GM19438 (cell line): ENCODE measurements around the gene DAD1.
"Not testable (repeated sequence)": the region's sequence is repeated elsewhere in the genome, so short reads cannot be mapped to it uniquely, and the experiment has no call there.

Experiments used
- ATAC-seq: cut with Tn5 transposase; IDR thresholded peaks from one replicate; pipeline ENCODE4 v1.9.1; 2021; ENCODE audit warnings: low read depth; ENCODE audit not compliant: unreplicated experiment

DAD1 gene

DNA sequence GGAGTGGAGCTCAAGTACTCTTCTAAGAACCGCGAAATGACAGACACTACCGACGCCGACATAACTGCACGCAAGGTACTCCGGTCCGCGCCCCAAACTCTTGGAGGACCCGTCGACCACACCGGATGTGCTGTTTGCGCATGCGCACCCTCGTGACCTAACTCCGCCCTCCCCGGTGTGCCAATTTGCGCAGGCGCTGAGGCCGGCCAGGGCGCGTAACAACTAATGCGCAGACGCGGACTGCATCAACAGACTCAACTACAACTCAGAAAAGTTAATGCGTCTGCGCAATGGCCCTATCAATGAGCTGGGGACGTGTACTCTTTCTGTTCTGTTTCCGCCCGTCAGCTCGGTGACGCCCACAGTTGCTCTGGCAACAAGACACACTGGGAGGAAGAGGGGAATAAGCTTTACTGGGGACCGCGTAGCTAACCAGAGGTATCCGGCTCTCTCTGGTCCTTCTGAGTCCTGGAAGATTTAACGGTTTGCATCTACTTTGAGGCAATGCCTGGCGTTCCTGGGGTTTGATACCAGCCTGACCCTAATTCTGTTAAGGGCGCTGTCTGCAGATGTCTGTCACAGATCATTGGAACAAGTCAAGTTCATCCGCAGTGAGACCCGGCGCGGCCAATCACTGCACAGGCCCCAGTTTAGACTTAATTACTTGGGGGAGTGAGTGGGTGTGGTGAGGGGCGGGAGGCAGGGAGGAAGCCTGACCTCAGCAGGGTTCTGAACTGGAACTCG, at the start of gene DAD1:
TSS of gene DAD1 (minus strand) at position 129 of the 744 bp plus-strand sequence. CDS start at position 62, 67 bp downstream.
- peak; percentile 96 for ATAC-seq

GRCh38 chr14:22635980-22636379, 47.0 kb upstream of the DAD1 start:
- not testable (repeated sequence) for ATAC-seq

GRCh38 chr14:22634233-22634900, 45.3 kb upstream of the DAD1 start:
- no peak for ATAC-seq

GRCh38 chr14:22630486-22630885, 41.5 kb upstream of the DAD1 start:
- ATAC-seq = no peak

GRCh38 chr14:22630066-22630465, 41.0 kb upstream of the DAD1 start:
- no peak for ATAC-seq

GRCh38 chr14:22629361-22629760, 40.3 kb upstream of the DAD1 start:
- ATAC-seq = no peak

- no peak for ATAC-seq
Observed at GRCh38 chr14:22627506-22628263, 38.7 kb upstream of the DAD1 start.

DNA sequence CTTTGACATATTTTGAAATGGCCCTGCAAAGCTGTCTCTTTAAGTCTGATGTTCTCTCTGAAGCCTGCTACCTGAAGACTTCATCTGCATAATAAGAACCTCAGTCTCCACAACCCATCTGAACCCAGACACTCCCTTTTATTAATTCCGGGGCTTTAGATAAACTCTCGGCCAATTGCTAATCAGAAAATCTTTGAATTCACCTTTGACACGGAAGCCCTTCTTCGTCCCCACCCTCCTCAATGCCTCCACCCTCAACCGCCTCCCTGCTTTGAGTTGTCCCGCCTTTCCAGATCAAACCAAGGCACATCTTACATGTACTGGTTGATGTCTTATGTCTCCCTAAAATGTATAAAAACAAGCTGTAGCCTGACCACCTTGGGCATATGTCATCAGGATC, 37.6 kb upstream of the DAD1 start:
- ATAC-seq = no peak

GRCh38 chr14:22623047-22623446, 34.0 kb upstream of the DAD1 start:
- ATAC-seq = no peak

DNA sequence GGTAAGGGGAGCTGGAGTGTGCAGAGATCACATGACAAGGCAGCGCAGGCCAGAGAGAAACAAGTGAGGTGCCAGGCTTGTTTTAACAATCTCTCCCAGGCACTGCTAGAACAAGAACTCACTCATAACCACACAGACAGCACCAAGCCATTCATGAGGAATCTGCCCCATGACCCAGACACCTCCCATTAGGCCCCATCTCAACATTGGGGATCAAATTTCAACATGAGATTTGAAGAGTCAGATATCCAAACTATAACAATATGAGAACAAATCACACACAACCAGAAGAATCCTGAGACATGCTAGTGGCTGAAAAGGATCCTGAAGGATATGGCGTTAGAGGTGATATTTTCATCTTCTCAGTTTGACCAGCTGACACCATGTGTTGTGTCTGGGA, 33.2 kb upstream of the DAD1 start:
- no peak for ATAC-seq

DNA sequence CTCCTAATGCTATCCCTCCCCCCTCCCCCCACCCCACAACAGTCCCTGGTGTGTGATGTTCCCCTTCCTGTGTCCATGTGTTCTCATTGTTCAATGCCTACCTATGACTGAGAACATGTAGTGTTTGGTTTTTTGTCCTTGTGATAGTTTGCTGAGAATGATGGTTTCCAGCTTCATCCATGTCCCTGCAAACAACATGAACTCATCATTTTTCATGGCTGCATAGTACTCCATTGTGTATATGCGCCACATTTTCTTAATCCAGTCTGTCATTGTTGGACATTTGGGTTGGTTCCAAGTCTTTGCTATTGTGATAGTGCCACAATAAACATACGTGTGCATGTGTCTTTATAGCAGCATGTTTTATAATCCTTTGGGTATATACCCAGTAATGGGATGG, 26.7 kb upstream of the DAD1 start:
- not testable (repeated sequence) for ATAC-seq

- ATAC-seq = no peak
Observed at GRCh38 chr14:22614240-22614799, 25.3 kb upstream of the DAD1 start.

GRCh38 chr14:22613736-22614239, 24.8 kb upstream of the DAD1 start:
- no peak for ATAC-seq

GRCh38 chr14:22613106-22613695, 24.2 kb upstream of the DAD1 start:
- no peak for ATAC-seq

GRCh38 chr14:22610931-22611330, 21.9 kb upstream of the DAD1 start:
- ATAC-seq = no peak

GRCh38 chr14:22607291-22607690, 18.3 kb upstream of the DAD1 start:
- no peak for ATAC-seq

GRCh38 chr14:22606380-22606779, 17.4 kb upstream of the DAD1 start:
- ATAC-seq = no peak

- ATAC-seq = no peak
Observed at GRCh38 chr14:22602862-22603261, 13.8 kb upstream of the DAD1 start.

DNA sequence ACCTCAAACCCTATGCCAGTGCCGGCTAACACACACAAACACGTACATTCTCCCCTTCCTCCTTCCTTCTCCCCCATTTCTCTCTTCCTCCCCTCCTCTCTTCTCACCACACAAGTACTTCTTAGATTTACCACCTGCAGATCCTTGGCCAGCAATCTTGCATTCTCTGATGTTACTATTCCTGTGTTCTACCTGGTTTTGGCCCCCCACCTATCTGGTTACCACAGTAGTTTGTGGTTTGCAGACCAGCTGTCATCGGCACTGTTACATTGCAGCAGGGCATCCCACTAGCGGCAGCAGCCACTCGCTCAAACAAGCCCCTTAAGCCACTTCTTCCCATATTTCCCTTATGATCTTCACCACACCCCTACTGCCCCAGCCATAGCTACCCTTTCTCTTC, 13.0 kb upstream of the DAD1 start:
- ATAC-seq = no peak

DNA sequence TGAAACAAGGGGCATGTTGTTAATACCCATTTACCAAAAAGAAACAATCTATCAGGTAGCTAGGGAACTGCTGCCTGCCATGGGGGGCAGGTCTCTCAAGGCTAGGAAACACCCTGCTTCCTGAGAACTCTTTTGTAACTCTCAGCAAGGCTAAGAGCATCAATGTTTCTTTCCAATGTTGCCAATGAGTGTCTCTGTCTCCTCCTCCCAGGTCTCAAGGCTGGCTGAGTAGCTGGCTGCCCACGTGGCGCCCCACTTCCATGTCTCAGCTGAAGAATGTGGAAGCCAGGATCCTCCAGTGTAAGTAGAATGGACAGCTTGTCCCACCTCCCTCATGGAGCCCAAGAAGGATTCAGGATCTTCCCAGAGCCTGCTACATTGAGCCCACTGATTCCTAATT, 12.4 kb upstream of the DAD1 start:
- ATAC-seq = no peak

- ATAC-seq = no peak
Observed at GRCh38 chr14:22600027-22600426, 11.0 kb upstream of the DAD1 start.
